ENCODE data around the gene HSD17B1.
A peak's percentile ranks its signal among the peaks of the same experiment; 100 is the strongest.

DNA sequence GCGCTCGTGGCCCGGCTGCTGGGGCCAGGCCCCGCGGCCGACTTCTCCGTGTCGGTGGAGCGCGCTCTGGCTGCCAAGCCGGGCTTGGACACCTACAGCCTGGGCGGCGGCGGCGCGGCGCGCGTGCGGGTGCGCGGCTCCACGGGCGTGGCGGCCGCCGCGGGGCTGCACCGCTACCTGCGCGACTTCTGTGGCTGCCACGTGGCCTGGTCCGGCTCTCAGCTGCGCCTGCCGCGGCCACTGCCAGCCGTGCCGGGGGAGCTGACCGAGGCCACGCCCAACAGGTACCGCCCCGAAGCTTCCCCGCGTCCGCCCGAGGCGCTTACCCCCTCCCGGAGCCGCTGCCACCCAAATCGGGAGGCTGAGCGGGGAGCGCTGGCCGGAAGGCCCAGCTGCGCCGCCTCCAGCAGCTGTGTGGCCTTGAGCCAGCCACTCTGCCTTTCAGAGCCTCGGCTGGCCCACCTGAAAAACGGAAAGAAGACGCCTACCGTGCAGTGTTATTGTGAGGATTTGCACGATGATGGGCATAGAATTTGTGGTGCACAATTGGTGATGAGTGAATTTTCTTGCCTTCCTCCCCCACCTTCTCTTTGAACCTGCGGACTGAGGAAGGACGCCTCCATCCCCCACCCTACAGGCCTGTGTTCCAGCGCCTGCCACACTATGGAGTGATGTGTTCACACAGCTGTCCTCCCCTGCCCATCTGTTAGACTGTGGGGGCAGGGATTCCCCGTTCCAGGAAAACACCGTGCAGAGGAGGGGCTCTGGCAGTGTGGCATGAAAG is 16.2 kb upstream of the HSD17B1 start:
- TF ChIP-seq POLR2AphosphoS5 (IDR thresholded peaks at IDR 0.05; ENCODE audit: low read depth, low read length) (peak; percentile 31; the same call in 1 of the 2 replicates), FOXP2 (optimal IDR thresholded peaks at IDR 0.05; ENCODE audit: borderline replicate concordance, extremely low read depth, extremely low read length, insufficient read depth) (peak; percentile 94)

All from PFSK-1 (cell line).